NCI-H2081 treated with DMSO at 0.1 percent for 48 hours (cell line): ENCODE measurements around the gene CD40.
A peak's percentile ranks its signal among the peaks of the same experiment; 100 is the strongest.

Experiments used
- DNase-seq: peaks from one replicate; lab custom pipeline; 2025; lab: John Stamatoyannopoulos, UW

Gene CD40

GRCh38 chr20:46122516-46123481 is 4.7 kb downstream of the CD40 start:
- DNase-seq = no peak

- DNase-seq = no peak
Observed at GRCh38 chr20:46123482-46124245, 5.5 kb downstream of the CD40 start.

GRCh38 chr20:46126440-46127056 is 8.4 kb downstream of the CD40 start:
- no peak for DNase-seq

- DNase-seq = no peak
Observed at GRCh38 chr20:46127396-46128010, 9.4 kb downstream of the CD40 start.

- no peak for DNase-seq
Observed at GRCh38 chr20:46128310-46129151, 10.4 kb downstream of the CD40 start.

- DNase-seq = no peak
Observed at GRCh38 chr20:46129955-46130481, 11.9 kb downstream of the CD40 start.

GRCh38 chr20:46130534-46130933 is 12.4 kb downstream of the CD40 start:
- DNase-seq = no peak

GRCh38 chr20:46131396-46131795 is 13.3 kb downstream of the CD40 start:
- DNase-seq = no peak

GRCh38 chr20:46132705-46133120 is 14.6 kb downstream of the CD40 start:
- no peak for DNase-seq

GRCh38 chr20:46133886-46134654 is 16.0 kb downstream of the CD40 start:
- DNase-seq = no peak

- DNase-seq = no peak
Observed at GRCh38 chr20:46134716-46135115, 16.6 kb downstream of the CD40 start.

GRCh38 chr20:46135856-46136633 is 17.9 kb downstream of the CD40 start:
- DNase-seq = no peak

GRCh38 chr20:46137816-46138215 is 19.7 kb downstream of the CD40 start:
- DNase-seq = no peak

GRCh38 chr20:46139266-46139889 is 21.3 kb downstream of the CD40 start:
- no peak for DNase-seq

GRCh38 chr20:46139908-46140482 is 21.9 kb downstream of the CD40 start:
- DNase-seq = peak; percentile 67

GRCh38 chr20:46142124-46142523 is 24.0 kb downstream of the CD40 start:
- no peak for DNase-seq

- DNase-seq = no peak
Observed at GRCh38 chr20:46144432-46145025, 26.4 kb downstream of the CD40 start.

- DNase-seq = no peak
Observed at GRCh38 chr20:46145713-46146112, 27.6 kb downstream of the CD40 start.
